DOHH2 (cell line): ENCODE measurements around the gene CRYM.
A peak's percentile ranks its signal among the peaks of the same experiment; 100 is the strongest.

Experiments
- H3F3A ChIP-seq: fragments of 200-600 bp; sonication (generic), shearing (Covaris generic); 2 replicates; pipeline ENCODE4 v1.6.0; 2016; ENCODE audit warnings: antibody characterized with exemption, mild to moderate bottlenecking; ENCODE audit not compliant: control insufficient read depth, insufficient read depth
- H3K27ac ChIP-seq: fragments of 200-600 bp; sonication (generic); 2 replicates; pipeline ENCODE4 v1.5.1; 2014; ENCODE audit warnings: low read depth, mild to moderate bottlenecking, low read length, moderate library complexity
- H3K27me3 ChIP-seq: fragments of 200-600 bp; sonication (generic); 2 replicates; pipeline ENCODE4 v1.6.1; 2014; ENCODE audit warnings: mild to moderate bottlenecking, low read length, mixed read lengths; ENCODE audit not compliant: control insufficient read depth
- H3K36me3 ChIP-seq: fragments of 200-600 bp; sonication (generic); 2 replicates; pipeline ENCODE4 v1.6.1; 2014; ENCODE audit warnings: mild to moderate bottlenecking, low read length, moderate library complexity, mixed read lengths; ENCODE audit not compliant: control insufficient read depth
- H3K4me1 ChIP-seq: fragments of 200-600 bp; sonication (generic); 2 replicates; pipeline ENCODE4 v1.6.1; 2014; ENCODE audit warnings: mild to moderate bottlenecking, low read length, mixed read lengths; ENCODE audit not compliant: control insufficient read depth
- H3K4me2 ChIP-seq: fragments of 200-600 bp; sonication (generic); 2 replicates; pipeline ENCODE4 v1.6.0; 2014; ENCODE audit warnings: mild to moderate bottlenecking, low read length, moderate library complexity
- H3K4me3 ChIP-seq: fragments of 200-600 bp; sonication (generic); 2 replicates; pipeline ENCODE4 v1.5.1; 2014; ENCODE audit warnings: mild to moderate bottlenecking, low read length, mixed read lengths
- H3K79me2 ChIP-seq: fragments of 200-600 bp; sonication (generic); 2 replicates; pipeline ENCODE4 v1.6.1; 2014; ENCODE audit warnings: mild to moderate bottlenecking, low read length, mixed read lengths; ENCODE audit not compliant: control insufficient read depth
- H3K9me2 ChIP-seq: fragments of 200-600 bp; sonication (generic); replicated peaks from 2 replicates; pipeline ENCODE4 v1.6.1; 2014; ENCODE audit warnings: mild to moderate bottlenecking, low read length, mixed read lengths; ENCODE audit not compliant: control insufficient read depth
- H3K9me3 ChIP-seq: fragments of 200-600 bp; sonication (generic); 2 replicates; pipeline ENCODE4 v1.6.1; 2014; ENCODE audit warnings: antibody characterized with exemption, low read length, mixed read lengths; ENCODE audit not compliant: control insufficient read depth, insufficient read depth
- H4K20me1 ChIP-seq: fragments of 200-600 bp; sonication (generic); 2 replicates; pipeline ENCODE4 v1.6.0; 2014; ENCODE audit warnings: low read depth, mild to moderate bottlenecking, antibody characterized with exemption, low read length, moderate library complexity; ENCODE audit not compliant: control insufficient read depth, insufficient read depth
- EZH2phosphoT487 ChIP-seq: fragments of 200-600 bp; sonication (generic); IDR thresholded peaks from 2 replicates; pipeline ENCODE4 v1.6.1; 2017; ENCODE audit warnings: borderline replicate concordance, mild to moderate bottlenecking, antibody characterized with exemption, low read length, moderate library complexity, mixed read lengths
- TF ChIP-seq, protein P1 (sequence below): fragments of 200-600 bp; sonication (generic); IDR thresholded peaks from one replicate; pipeline ENCODE4 v1.5.1; 2014; ENCODE audit warnings: antibody characterized with exemption, mild to moderate bottlenecking, low read depth, low read length; ENCODE audit not compliant: poor library complexity, severe bottlenecking

Gene CRYM

GRCh38 chr16:21268236-21268635 lies 9.9 kb downstream of the CRYM start:
- Histone ChIP-seq H3K4me2 (0 out of 2 replicates have a peak overlapping the region, but pooled peaks have one; percentile 4), H3K27me3 (peaks cover 34% of the 10 kb centered on the region), H3K4me1 (peaks cover 22% of the 10 kb centered on the region), H3K4me3 (no peak overlapping the region), H4K20me1 (0 out of 2 replicates have a peak, but pooled peaks cover 3% of the 10 kb centered on the region), H3F3A (no peaks in the 10 kb centered on the region), H3K27ac (no peak overlapping the region), H3K79me2 (no peaks in the 10 kb centered on the region), H3K9me3 (no peaks in the 10 kb centered on the region), H3K9me2 (no peaks in the 10 kb centered on the region), H3K36me3 (no peaks in the 10 kb centered on the region)
- TF ChIP-seq, protein P1, sequence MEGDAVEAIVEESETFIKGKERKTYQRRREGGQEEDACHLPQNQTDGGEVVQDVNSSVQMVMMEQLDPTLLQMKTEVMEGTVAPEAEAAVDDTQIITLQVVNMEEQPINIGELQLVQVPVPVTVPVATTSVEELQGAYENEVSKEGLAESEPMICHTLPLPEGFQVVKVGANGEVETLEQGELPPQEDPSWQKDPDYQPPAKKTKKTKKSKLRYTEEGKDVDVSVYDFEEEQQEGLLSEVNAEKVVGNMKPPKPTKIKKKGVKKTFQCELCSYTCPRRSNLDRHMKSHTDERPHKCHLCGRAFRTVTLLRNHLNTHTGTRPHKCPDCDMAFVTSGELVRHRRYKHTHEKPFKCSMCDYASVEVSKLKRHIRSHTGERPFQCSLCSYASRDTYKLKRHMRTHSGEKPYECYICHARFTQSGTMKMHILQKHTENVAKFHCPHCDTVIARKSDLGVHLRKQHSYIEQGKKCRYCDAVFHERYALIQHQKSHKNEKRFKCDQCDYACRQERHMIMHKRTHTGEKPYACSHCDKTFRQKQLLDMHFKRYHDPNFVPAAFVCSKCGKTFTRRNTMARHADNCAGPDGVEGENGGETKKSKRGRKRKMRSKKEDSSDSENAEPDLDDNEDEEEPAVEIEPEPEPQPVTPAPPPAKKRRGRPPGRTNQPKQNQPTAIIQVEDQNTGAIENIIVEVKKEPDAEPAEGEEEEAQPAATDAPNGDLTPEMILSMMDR = no peak
- no peak for TF ChIP-seq EZH2phosphoT487

DNA sequence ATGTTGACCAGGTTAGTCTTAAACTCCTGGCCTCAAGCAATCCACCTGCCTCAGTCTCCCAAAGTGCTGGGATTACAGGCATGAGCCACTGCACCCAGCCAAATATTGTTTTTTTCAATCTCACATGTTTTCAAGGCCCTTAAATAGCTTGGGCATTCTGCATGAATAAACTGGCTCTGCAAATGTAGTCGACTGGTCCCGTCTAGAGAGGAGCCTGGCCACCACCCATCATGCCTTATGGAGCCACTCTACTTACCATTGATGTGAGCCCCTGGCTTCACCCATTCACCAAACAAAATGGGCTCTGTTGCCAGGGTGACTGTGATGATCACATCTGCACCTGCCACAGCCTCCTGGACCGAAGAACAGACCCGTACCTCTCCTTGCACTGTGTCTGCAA lies 10.8 kb downstream of the CRYM start:
- Histone ChIP-seq H3K27me3 (peaks cover 40% of the 10 kb centered on the region), H3K79me2 (no peaks in the 10 kb centered on the region), H3F3A (no peaks in the 10 kb centered on the region), H3K27ac (no peak overlapping the region), H4K20me1 (0 out of 2 replicates have a peak, but pooled peaks cover 3% of the 10 kb centered on the region), H3K4me1 (peaks cover 23% of the 10 kb centered on the region), H3K9me2 (no peaks in the 10 kb centered on the region), H3K4me2 (no peak overlapping the region), H3K4me3 (no peak overlapping the region), H3K36me3 (no peaks in the 10 kb centered on the region), H3K9me3 (no peaks in the 10 kb centered on the region)
- no peak for TF ChIP-seq EZH2phosphoT487
- TF ChIP-seq, protein P1 = no peak

- Histone ChIP-seq H4K20me1 (0 out of 2 replicates have a peak, but pooled peaks cover 3% of the 10 kb centered on the region), H3K27me3 (peaks cover 45% of the 10 kb centered on the region), H3F3A (no peaks in the 10 kb centered on the region), H3K79me2 (no peaks in the 10 kb centered on the region), H3K36me3 (no peaks in the 10 kb centered on the region), H3K27ac (no peak overlapping the region), H3K4me1 (peaks cover 23% of the 10 kb centered on the region), H3K4me2 (no peak overlapping the region), H3K9me3 (no peaks in the 10 kb centered on the region), H3K9me2 (no peaks in the 10 kb centered on the region), H3K4me3 (no peak overlapping the region)
- TF ChIP-seq, protein P1 = no peak
- no peak for TF ChIP-seq EZH2phosphoT487
Observed at GRCh38 chr16:21265104-21265837, 12.8 kb downstream of the CRYM start.
